Measurements from ENCODE around the gene LINGO3.
A peak's percentile ranks its signal among the peaks of the same experiment; 100 is the strongest.

- TF ChIP-seq EP300 (IDR thresholded peaks at IDR 0.05), result no peak
- TF ChIP-seq, protein P1, sequence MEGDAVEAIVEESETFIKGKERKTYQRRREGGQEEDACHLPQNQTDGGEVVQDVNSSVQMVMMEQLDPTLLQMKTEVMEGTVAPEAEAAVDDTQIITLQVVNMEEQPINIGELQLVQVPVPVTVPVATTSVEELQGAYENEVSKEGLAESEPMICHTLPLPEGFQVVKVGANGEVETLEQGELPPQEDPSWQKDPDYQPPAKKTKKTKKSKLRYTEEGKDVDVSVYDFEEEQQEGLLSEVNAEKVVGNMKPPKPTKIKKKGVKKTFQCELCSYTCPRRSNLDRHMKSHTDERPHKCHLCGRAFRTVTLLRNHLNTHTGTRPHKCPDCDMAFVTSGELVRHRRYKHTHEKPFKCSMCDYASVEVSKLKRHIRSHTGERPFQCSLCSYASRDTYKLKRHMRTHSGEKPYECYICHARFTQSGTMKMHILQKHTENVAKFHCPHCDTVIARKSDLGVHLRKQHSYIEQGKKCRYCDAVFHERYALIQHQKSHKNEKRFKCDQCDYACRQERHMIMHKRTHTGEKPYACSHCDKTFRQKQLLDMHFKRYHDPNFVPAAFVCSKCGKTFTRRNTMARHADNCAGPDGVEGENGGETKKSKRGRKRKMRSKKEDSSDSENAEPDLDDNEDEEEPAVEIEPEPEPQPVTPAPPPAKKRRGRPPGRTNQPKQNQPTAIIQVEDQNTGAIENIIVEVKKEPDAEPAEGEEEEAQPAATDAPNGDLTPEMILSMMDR (IDR thresholded peaks at IDR 0.05), result peak in 3 of 7 experiments; percentile 16 to 62 (median 46)
- TF ChIP-seq POLR2A (IDR thresholded peaks at IDR 0.05), result no peak
- TF ChIP-seq POLR2AphosphoS5 (IDR thresholded peaks at IDR 0.05), result peak in 1 of 3 donors; percentile 51
These were observed 7.9 kb upstream of the LINGO3 start for GRCh38 chr19:2315818-2316353.
